NCI-H446 (cell line): ENCODE measurements around the gene MOGAT3.

Source experiments
- DNase-seq, 2 experiments: peaks; one replicate each; lab custom pipeline; 2025; lab: John Stamatoyannopoulos, UW

MOGAT3 gene

GRCh38 chr7:101160910-101161309, 39.9 kb downstream of the MOGAT3 start:
- no peak for DNase-seq

- no peak for DNase-seq
Measured at GRCh38 chr7:101159696-101160674, 40.9 kb downstream of the MOGAT3 start.

GRCh38 chr7:101156866-101157589, 43.8 kb downstream of the MOGAT3 start:
- DNase-seq: no peak

GRCh38 chr7:101156277-101156676, 44.6 kb downstream of the MOGAT3 start:
- DNase-seq: no peak

GRCh38 chr7:101155303-101155702, 45.5 kb downstream of the MOGAT3 start:
- DNase-seq: no peak

- no peak for DNase-seq
Measured at GRCh38 chr7:101154693-101155102, 46.1 kb downstream of the MOGAT3 start.

GRCh38 chr7:101153969-101154692, 46.7 kb downstream of the MOGAT3 start, which contains the start of gene AP1S1:
TSS of gene AP1S1 (plus strand) at chr7:101154476. CDS start at chr7:101154515, 39 bp downstream.
- DNase-seq: peak; percentile 90 to 94

- no peak for DNase-seq
Measured at GRCh38 chr7:101151908-101152651, 48.8 kb downstream of the MOGAT3 start.
